HG03571 (cell line): ENCODE results near the gene STK17B.
A peak's percentile ranks its signal among the peaks of the same experiment; 100 is the strongest.

Experiments
- ATAC-seq: cut with Tn5 transposase; IDR thresholded peaks from one replicate; pipeline ENCODE4 v1.9.1; 2021; ENCODE audit not compliant: unreplicated experiment

Gene STK17B

DNA sequence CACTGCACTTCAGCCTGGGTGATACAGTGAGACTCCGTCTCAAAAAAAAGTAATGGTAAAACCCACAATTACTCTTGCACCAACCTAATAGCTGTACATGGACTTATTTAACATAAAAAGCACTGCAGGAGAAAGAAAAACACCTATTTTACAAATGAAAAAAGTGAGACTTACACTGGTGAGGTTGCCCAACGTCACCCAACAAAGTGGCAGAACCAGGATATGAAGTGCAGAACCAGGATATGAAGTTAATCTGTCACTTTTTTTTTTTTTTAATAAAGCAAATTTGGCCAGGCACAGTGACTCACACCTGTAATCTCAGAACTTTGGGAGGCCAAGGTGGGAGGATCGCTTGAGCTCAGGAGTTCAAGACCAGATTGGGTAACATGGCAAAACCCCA, 13.5 kb upstream of the STK17B start:
- no peak for ATAC-seq

- no peak for ATAC-seq
These were observed 12.3 kb upstream of the STK17B start for GRCh38 chr2:196183528-196184231.

DNA sequence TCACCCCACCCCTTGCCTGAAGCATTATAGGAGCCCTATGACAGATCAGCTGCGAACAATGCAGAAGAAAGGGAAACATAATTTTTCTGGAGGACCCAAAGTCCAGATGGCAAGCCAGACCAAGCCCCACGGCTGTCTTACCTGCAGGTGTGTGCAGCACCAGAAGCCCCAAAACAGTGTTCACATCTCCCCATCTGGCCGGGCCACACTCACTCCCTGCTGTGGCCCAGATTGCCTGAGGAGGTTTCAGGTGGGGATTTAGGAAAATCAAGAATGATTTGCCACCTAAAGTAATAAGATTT, 11.7 kb upstream of the STK17B start:
- peak; percentile 6 for ATAC-seq

GRCh38 chr2:196182439-196183171, 11.2 kb upstream of the STK17B start:
- peak; percentile 94 for ATAC-seq

GRCh38 chr2:196181484-196181883, 10.1 kb upstream of the STK17B start:
- no peak for ATAC-seq

GRCh38 chr2:196177124-196177523, 5.7 kb upstream of the STK17B start:
- no peak for ATAC-seq

- ATAC-seq: peak; percentile 63
These were observed 4.9 kb upstream of the STK17B start for GRCh38 chr2:196176142-196176738.

GRCh38 chr2:196174404-196174803, 3.0 kb upstream of the STK17B start:
- ATAC-seq: no peak

DNA sequence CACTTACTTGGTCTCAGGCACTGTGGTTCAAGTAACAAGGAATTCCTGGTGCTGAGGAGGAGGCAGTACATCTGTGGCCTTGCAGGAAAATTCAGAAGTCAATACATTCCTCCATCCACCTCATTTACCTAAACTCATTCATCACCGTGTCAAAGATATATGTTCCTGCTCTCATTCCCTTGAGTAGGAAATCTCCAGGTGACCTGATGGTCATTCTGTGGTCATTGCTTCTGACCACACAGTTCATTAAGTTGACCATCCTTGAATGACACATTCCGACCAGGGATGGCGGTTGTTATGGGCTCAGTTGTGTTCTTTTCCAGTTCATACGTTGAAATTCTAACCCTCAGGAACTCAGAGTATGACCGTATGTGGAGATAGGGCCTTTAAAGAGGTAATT, 2.1 kb upstream of the STK17B start:
- no peak for ATAC-seq

DNA sequence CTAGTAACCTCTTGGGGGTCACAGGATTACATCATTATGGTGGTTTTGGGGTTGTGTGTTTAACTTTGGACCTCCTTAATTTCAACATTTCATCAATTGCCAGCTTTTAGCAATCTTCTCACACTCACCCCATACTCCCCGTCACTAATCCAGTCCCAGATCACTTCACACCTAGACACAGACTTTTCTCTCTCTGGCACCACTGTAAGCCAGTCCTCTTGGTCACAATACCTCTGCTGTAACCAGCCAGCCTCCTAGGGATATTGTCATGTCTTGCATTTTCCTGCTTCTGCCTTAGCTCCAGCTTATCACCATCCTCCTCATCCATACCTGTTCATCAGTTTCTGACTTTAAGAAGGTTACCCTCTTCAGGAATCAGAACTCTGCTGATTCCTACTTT, 1.6 kb upstream of the STK17B start:
- ATAC-seq: no peak

DNA sequence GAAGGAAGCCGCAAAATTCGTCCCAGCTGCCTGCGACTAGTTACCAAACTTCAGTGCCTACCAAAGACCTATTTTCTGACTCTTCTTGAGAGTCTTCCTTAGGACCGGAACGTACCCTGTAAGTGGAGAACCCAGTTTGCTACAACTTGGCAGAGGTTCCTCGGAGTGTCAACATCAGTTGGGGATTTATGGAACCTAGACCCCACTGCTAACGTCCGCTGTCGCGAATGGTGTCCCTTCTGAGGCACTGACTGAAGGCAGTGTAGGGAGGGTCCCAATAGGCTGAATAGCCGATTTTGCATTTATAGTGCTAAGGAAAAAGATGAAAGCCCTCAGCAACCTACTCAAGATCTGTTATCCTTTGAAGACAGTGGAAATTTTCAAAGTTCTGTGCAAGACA, 568 bp upstream of the STK17B start:
- ATAC-seq: no peak

GRCh38 chr2:196170606-196171247, 651 bp downstream of the STK17B start:
- peak; percentile 6 for ATAC-seq

DNA sequence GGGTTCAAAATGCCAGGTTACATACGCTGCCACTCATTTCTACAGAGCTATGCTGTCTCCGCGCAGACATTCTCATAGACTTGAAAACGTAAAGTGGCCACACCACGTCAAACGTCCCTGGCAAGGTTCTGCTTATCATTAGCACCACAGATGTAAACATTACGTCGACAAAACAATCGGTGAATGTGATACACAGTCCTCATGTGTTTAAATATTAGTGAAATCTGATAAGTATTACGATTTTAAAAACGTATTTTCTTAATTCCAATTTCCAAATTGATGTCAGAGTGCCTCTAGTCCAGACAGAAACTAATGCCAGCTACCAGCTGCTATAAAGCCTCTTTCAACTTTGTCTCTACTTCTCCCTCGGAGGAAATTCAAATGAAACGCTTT, 1.2 kb downstream of the STK17B start:
- ATAC-seq: peak; percentile 24

DNA sequence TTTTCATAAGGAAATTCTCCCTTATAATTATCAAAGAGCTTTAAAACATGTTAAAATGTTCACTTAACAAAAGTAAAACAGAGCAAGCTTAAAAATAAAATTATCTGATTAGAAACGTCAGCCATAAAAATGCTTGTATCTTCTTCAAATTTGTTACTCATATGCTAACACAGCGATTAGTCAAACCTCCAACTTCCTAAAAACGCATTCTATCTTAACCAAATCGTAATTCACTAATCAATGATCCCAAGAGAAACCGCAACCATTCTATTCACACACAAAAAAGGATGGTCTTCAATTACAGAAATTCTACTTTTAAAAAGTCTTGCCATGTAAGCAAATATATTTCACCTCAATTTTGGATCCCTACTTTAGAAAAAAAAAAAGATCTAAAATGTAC, 1.9 kb downstream of the STK17B start:
- ATAC-seq: no peak

- no peak for ATAC-seq
These were observed 3.2 kb downstream of the STK17B start for GRCh38 chr2:196168181-196168580.

DNA sequence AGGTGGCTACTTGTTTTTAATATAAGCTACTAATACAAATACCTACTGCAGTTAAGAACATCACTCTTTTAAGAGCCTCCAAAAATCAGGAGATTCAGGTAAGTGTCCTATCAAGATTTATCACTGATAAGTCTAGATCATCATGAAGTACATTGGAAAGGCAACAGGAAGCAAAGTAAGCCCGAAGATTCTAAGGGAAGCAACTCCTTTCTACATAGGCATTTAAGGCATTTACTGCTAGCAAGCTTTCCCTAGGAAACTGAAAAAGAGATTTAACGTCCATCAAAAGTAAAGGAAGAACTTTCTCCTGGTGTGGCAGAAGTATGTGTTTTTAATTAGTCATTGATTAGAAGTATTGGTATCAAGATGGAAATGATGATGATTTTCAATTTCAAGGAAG, 3.7 kb downstream of the STK17B start:
- ATAC-seq: no peak

GRCh38 chr2:196166876-196167275, 4.5 kb downstream of the STK17B start:
- ATAC-seq: no peak

DNA sequence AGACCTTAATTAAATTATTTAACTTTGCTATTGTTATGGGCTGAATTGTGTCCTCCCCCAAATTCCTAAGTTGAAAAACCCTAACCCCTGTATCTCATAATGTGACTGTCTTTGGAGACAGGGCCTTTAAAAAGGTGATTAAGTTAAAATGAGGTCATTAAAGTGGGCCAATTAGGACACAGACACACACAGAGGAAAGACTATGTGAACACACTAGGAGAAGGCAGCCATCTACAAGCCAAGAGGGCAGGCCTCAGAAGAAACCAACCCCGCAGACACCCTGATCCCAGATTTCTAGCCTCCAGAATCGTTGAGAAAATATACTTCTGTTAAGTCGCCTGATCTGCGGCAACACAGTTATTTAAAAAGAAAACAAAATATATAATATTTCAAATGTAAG, 6.4 kb downstream of the STK17B start:
- no peak for ATAC-seq

GRCh38 chr2:196163285-196163684, 8.1 kb downstream of the STK17B start:
- ATAC-seq: no peak

DNA sequence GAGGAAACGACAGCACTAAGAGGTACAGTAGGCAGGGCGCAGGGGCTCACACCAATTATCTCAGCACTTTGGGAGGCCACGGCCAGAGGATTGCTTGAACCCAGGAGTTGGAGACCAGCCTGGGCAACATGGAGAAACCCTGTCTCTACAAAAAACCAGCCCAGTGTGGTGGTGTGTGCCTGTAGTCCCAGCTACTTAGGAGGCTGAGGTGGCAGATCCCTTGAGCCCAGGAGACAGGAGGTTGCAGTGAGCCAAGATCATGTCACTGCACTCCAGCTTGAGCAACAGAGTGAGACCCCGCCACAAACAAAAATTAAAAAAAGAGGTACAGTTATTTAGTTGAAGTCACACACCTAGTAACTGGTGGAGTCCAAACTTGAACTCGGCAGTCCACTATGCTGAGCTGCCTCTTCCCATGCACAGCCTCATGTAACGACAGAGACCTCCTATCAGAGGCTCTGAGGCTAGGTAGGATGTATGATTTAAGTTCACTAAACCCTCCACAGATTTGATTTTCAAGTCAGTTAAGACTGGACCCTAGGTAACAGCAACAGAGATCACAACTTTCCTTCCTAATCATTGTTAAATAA, 8.7 kb downstream of the STK17B start:
- no peak for ATAC-seq

DNA sequence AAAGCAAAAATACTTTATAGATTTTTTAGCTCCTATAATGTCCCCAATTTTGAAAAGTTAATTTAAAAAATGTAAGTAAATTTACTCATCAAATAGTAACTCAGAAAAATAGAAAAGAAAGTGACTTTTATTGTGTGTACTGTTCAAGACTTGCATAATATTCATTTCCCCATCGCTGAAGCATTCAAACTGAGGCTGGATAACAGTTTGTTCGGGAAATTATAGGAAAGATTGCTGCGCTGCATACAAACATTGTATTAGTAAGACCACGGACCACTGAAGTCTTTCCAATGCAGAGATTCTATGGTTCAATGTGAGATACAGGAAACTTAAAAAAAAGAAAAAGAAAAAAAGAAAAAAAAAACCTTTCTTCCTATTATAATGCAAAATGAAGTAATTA, 10.4 kb downstream of the STK17B start:
- ATAC-seq: no peak

DNA sequence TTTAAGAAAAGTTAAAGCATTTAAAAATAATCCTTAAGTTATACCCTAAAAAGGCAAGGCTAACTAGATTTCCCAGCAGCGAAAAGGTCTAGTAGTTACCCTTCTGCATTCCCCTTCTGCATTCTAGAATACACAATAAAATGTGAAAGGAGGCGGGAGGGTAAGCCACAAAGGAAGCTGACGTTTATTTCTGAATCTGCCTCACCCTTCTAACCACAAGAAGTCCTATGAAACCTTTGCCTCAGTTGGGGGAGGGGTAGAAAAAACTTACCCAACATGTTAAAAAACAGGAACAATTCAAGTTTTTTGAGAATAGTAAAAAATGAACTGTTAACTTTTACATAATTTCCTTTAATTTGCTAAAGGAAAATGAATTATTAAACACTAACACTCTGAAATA, 11.3 kb downstream of the STK17B start:
- peak; percentile 60 for ATAC-seq
